ENCODE results near the gene RERE.
A peak's percentile ranks its signal among the peaks of the same experiment; 100 is the strongest.

The RERE gene

DNA sequence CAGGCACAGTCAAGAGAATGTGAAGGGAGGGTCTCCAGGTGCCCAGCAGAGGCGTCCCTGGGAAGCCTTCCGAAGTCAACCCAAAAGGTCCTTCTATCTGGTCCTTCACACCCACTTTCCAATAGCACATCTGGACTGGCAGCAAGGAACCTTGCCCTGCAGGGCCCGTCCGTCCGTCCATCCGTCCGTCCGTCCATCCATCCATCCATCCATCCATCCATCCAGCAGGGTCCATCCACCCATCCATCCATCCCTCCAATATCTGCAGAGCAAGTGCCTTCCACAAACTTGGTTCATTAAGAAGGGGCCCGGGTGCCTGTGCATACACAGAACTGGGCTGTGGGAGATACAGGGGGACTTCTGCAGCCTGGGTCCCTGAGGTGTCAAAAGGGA is 468.0 kb downstream of the RERE start:
- no peak for DNase-seq (ENCODE audit: low spot score)

DNA sequence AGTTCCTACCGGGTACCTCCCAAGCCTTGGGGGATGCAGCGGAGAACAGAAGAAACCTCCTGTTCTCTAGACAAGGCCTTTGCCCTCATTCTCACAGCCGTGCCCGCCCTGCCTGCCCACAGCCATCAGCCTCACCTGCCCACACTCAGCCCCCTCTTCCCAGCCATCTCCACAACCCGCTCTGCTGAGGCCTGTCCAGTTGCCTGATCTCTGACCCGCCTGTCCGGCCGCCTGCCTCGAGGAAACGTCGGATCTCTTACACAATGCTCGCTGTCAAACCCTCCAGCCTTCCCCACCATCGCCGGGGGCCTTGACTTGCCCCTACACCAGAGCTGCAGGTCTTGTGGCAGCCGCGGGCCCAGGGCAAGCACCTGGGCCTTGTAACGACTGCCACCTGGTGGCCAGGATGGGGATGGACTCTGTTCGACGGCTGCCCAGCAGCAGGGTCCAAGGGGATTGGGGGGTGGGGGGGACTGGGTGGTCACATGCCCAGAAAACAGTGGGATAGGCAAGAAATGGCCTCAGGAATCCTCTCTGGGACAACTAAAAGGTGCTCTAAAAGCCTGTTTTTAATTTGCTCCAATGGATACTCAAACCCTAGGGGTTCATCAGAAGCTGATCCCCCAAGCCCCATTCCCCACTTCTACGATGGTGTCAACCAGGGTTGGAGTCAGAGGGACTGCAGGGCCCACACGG is 468.5 kb downstream of the RERE start:
- DNase-seq (ENCODE audit: low spot score) = peak; percentile 84

DNA sequence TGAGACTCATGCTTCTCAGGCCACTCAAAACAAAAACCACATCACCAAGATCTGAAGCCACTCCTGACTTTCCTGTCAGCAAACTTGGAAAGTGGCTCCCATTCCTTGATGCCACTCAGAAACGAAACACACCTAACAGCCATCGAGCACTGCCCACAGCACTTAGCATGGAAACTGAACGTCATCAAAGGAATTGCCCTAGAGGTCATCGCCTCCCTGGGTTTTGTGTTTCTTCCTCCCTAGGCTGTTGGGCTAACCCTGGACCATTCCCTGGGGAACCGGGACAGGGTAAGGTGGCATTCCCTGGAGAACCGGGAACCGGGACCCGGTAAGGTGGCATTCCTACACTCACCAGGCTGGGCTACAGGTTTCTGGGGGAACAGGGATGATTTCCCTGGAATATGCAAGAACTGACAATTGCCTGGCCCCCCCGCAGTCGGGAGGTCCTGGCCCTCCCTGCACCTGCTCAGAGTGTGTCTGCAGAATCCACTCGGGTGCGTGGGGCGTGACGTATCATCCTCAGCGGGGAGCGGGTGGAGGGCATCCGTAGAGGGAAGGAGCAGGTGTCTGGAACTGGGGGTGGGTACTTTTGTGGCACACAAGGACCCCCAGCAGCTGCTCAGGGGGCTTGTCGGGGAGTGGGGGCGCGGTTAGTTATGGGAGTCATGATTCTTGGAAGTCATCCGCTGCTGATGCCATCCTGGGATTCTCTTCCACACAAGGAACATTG is 469.2 kb downstream of the RERE start:
- DNase-seq (ENCODE audit: low spot score) = no peak

DNA sequence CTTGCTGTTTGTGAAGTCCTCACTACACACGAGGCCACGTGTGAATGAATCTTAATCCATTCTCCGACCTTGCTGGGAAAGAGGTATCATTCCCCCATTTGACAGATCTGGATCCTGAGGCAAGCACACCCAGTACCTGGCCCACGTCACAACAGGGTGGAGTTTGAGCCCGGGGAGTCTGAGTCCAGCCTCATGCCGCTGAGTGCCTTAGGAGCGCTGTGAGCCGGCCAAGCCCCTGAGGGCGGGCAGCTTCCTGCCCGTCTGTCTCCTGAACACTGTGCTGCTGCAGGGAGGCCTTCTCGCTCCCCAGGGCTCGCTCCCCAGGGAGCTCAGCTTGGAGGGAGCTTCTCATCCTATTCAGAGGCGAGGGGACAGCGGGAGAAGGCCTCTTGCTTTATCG is 469.8 kb downstream of the RERE start:
- DNase-seq (ENCODE audit: low spot score) = no peak

DNA sequence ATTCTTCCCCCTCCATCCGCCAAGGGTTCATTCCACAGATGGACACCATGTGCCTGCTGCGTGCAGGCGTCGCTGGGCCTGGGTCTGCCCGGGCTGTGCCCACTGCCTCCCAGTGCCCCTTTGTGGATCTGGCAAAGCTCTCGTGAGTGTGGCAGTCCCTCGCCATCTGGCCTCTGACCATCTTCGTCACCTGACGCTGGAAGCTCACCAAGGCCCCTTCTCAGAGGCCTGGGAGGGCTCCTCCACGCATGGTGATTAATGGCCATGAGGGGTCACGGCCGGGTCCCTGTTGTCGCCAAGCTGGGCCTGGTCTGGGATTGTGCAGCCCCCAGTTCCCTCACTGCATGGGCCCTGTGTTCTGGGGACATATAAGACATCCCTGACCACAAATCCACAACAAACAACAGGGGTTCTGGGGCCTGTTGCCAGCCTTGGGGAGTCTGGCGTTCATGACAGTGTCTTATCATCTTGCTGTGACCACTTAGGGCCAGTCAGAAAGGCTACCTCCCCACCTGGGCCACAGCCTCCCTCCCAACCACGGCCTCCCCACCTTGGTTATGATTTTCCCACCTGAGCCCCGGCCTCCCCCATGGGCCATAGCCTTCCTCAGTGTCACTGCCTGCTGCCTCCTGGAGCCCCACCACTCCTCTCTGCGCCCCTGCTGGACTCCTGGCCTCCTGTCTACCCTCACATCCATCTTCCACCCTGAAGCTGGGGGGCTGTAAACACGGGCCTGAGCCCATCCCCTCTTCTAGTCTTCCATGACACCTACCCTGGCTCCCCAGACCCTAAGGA is 471.6 kb downstream of the RERE start:
- no peak for DNase-seq (ENCODE audit: low spot score)

DNA sequence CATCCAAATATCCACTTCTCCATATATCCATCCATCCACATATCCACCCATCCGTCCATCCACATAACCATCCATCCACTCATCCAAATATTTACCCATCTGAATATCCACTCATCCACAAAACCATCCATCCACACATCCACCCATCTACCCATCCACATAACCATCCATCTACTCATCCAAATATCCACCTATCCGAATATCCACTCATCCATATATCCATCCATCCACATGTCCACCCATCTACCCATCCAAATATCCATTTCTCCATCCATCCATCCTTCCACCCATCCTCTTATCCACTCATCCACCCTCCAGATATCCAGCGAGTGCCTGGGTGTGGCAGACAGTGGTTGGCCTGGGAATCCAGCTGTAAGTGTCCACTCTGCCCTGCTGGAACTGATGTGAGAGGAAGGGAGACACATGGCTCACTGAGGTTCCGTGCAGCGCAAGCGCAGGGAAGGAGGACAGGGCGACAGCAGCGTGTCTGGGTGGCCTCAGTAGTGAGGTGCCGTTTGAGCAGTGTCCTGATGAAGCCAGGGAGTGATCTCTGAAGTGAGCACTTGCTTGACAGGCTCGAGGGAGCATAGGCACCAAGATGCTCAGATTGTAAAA is 472.4 kb downstream of the RERE start:
- DNase-seq (ENCODE audit: low spot score) = no peak

DNA sequence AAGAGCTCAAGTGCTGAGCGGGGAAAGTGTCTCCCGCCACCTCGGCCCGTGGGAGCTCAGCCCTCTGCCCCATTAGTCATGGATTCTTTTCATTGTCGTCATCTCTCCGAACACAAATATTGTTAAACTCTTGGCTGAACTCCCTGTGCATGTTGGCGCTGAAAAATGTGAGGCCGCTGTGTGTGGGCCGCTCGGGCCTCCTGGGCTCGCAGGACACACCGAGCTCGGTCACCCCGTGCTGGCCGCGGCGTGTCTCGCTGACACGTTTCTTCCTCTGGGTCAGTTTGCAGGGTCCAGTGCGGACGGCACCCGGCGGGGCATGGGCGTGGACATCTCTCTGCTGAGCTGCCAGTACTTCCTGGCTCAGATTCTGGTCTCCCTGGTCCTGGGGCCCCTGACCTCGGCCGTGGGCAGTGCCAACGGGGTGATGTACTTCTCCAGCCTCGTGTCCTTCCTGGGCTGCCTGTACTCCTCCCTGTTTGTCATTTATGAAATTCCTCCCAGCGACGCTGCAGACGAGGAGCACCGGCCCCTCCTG is 473.9 kb downstream of the RERE start:
- no peak for DNase-seq (ENCODE audit: low spot score)

DNA sequence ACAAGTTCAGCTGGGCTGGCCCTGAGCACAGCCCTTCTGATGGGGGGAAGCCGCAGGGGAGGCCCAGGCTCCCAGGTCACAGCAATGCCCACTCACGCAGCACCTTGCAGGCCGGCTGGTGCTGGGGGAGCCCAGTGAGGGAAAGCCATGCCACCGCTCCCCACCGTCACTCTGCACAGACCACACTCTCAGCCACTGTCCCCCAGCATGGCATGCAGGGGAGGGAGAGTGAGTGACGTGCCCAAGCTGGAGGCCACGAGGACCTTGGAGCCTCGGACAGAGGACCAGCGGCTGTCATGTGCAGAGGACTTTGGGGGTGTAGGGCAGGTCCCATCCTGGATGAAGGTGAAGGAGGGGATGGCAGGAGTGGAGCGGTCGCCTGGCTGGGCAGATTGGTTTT is 474.4 kb downstream of the RERE start:
- DNase-seq (ENCODE audit: low spot score) = no peak

DNA sequence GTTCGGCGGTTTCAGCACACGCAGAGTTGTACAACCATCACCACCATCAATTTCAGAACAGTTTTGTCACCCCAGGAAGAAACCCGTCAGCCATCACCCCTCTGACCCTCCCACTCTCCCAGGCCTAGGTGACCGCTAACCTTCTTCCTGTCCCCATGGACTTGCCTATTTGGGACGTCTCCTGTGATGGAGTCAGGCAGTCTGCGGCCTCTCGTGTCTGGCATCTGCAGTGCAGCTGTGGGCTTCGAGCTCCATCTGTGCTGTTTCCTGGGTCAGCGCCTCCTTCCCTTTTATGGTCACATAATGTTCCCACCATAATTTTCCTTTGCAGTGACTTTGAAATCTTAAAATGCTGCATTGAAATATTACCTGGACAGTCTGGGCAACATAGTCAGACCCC is 475.1 kb downstream of the RERE start:
- DNase-seq (ENCODE audit: low spot score) = no peak

DNA sequence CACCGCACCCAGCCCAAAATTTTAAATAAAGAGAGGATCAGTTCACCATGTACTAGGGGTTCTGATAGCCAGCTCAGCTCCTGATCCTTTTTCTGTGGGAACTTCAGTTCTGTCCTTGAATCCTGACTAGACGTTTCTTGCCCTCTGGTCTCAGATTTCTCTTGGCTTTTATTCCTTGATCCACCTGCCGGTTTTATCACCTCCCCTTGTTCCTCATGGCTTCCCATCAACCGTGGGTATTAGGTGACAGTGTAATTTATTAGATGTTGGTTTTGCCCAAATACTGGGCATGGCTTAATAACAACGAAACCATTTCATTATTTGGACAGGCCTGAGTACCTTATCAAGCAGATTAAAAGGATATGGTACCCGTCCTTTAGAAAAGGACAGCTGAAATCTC is 477.0 kb downstream of the RERE start:
- no peak for DNase-seq (ENCODE audit: low spot score)

DNA sequence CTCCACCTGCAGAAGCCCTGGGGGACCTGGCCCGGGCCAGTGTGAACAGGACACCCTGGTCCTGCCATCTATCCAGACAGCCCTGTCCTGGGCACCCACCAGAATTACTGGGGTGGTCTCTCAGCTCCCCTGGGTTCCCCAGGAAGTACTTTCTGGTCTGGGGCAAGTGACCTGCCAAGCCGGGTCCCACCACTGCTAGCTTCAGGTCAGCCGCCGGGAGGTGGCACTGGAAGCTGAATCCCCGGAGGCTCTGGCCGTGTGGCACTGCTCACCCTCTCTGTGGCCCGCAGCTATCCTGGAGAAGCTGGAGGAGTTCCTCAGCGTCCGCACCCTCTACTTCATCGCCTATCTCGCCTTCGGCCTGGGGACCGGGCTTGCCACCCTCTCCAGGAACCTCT is 478.2 kb downstream of the RERE start:
- no peak for DNase-seq (ENCODE audit: low spot score)

DNA sequence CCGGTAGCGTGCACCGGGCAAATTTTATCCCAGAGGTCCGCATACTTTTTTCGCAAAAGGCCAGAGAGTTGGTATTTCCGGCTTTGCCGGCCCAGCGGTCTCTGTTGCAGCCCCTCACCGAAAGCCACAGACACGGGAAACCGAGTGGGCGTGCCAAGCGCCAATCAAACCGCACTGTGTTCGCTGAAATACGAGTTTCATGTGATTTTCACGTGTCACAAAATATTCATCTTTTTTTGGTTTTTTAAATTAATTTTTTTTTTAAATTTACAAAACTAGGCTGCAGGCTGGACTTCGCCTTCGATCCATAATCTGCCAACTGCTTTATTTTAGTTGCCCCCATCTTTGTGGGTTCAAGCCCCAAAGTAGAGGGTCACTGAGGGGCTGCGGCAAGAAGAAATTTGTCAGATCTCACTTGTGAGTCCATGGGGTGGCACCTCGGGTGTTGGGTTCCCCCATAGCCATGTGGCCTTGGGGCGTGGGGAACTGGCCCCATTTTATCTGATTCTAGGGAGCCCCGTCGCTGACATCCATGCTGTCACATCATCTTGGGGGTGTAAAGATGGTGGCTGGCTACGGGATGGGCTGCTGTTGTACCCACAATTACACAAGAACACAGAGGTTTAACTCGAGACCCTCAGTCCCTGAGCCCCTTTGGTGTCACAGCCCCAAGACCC is 478.8 kb downstream of the RERE start:
- DNase-seq (ENCODE audit: low spot score) = no peak

DNA sequence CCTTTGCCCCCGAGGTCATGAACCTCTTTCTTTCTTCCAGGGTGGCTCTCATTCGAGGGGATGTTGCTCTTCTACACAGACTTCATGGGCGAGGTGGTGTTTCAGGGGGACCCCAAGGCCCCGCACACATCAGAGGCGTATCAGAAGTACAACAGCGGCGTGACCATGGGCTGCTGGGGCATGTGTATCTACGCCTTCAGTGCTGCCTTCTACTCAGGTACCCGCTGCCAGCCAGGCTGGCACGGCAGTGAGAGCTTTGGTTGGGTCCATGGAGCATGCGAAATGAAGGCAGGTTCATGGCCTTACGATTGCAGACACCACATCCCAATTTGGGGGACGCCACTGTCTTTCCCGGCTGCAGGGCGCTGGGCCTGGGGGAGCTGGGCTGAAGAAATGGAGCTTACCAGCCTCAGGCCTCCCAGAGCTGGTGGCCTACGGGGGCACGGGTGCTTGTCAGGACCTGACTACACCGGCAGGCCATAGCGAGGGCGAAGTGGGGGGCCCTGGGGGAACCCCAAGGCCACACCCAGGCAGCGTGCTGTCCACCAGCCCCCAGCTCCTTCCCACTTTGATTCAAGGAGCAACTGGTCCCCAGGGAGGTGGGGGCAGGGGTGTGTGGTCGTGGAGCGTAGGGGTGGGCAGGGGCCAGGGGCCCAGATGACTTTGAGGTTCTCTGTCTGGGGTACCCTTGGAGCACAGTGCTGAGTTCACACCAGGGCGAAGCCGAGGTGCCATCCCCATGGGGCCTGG is 479.5 kb downstream of the RERE start:
- DNase-seq (ENCODE audit: low spot score) = no peak

DNA sequence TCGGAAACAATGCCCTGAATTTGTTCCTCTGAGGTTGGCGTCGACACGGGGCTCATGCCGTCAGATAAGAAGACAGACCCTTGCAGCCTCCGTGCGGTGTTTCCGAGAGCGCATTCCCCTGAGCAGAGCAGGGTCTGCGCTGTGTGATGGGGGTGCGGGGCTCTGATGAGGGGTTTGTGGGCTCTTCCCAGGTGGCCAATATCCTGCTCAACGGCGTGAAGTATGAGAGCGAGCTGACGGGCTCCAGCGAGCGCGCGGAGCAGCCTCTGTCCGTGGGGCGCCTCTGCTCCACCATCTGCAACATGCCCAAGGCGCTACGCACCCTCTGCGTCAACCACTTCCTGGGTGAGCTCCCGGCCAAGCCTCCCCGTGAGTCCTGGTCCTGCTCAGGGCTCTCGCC is 482.2 kb downstream of the RERE start:
- DNase-seq (ENCODE audit: low spot score) = no peak

DNA sequence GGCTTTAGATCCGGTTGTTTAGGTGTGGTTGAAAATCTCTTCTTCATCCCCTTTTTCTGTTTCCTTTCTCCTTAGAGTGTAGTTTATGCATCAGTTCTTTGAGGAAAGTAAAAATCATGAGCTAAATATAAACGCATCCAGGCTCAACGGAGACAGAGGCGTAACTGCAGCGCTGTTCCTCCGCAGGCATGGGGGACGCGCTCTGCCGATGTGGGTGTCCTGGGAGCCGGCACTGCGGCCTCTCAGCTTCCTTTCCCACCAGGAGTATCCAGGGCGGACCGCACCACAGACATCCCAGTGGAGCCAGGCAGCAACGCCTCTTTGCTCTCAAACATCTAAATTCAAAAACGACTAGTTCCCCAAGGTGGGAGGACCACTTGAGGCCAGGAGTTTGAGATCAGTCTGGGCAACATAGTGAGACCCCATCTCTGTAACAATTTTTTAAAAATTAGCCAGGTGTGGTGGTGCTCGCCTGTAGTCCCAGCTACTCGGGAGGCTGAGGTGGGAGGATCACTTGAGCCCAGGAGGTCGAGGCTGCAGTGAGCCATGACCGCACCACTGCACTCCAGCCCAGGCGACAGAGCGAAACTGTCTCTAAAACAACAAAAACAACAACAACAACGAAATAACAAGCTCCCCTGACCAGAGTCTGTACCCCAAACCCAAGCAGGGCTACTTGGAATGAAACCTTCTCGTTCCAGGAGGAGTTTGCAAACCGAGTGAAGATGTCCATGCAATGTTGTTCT is 483.2 kb downstream of the RERE start:
- DNase-seq (ENCODE audit: low spot score) = no peak

DNA sequence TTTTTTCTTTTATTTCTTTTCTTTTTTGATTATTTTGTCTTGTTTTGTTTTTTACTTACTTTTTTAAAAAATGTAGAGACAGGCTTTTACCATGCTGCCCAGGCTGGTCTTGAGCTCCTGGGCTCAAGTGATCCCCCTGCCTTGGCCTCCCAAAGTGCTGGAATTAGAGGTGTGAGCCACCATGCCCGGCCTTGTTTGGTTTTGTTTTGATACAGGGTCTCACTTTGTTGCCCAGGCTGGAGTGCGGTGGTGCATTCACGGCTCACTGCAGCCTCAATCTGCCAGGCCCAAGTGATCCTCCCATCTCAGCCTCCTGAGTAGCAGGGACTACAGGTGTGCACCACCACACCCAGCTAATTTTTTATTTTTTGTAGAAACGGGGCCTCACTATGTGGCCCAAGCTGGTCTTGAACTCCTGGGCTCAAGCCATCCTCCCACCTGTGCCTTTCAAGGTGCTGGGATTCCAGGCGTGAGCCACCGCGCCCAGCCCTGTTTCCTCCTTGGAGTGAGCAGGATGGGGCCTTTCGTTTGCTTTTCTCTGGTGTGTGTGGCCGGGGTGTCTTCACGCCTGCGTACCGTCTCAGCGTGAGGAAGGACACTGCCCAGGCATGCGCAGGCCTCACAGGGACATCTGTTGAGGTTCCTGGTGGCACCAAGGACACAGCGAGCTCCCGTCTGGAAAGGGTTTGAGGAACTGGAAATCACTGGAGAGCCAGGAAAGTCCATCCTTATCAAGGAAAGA is 484.0 kb downstream of the RERE start:
- DNase-seq (ENCODE audit: low spot score) = no peak

DNA sequence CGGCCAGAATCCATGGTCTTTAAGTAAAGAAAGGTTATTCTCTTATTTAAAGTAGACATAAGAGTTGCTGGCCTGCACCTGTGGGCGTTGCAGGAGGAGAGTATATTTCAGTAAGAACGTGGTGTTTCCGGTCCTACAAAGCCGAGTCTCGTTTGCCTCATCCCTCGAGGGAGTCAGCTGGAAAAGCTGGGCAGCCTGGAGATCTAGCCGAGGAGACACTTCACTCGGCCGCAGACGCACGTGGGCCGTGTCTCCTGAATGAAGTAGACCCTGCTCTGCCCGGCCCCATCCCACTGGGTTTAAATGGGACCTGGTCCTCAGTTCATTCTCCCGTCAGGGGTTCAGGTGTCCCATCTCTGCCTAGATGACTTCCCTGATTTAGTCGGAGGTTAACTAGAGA is 484.6 kb downstream of the RERE start:
- no peak for DNase-seq (ENCODE audit: low spot score)

DNA sequence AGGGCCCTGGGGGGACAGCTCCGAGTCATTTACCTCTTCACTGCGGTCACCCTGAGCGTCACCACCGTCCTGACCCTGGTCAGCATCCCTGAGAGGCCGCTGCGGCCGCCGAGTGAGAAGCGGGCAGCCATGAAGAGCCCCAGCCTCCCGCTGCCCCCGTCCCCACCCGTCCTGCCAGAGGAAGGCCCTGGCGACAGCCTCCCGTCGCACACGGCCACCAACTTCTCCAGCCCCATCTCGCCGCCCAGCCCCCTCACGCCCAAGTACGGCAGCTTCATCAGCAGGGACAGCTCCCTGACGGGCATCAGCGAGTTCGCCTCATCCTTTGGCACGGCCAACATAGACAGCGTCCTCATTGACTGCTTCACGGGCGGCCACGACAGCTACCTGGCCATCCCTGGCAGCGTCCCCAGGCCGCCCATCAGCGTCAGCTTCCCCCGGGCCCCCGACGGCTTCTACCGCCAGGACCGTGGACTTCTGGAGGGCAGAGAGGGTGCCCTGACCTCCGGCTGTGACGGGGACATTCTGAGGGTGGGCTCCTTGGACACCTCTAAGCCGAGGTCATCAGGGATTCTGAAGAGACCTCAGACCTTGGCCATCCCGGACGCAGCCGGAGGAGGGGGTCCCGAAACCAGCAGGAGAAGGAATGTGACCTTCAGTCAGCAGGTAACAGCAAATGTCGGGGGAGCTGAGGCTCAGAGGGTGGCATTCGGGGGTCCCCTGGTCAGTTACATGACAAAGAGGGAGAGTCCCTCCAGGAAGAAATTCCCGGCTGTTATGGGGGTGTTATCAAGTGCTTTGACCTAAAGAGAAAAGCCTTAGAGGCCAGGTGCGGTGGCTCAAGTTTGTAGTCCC is 486.9 kb downstream of the RERE start:
- no peak for DNase-seq (ENCODE audit: low spot score)

DNA sequence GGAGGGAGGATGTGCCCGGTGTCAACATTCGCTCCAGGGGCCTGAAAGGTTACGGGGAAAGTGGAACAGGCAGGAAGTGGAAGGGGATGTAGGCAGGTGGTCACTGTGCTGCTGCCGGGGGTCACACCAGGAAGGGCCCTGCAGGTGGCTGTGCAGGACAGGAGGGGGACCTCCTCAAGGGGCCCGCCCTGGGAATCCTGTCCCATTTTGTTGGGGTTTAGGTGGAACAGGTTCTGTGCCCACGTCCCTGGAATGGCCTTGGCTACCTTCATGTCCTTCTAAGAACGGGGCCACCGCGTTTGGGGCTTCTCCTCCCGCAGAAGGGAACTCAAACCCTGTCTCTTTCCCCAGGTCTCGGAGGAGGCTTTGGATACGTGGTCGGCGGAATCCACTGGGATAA is 487.6 kb downstream of the RERE start:
- DNase-seq (ENCODE audit: low spot score) = no peak

Measured in germinal center (tissue), 1 donor.